Inflammatory macrophage treated with lipopolysaccharide for 1 hour (primary cell): Measurements from ENCODE around the gene BATF.
"Not testable (repeated sequence)": the region's sequence is repeated elsewhere in the genome, so short reads cannot be mapped to it uniquely, and the experiment has no call there.

Experiments
- DNase-seq, 2 donors: peaks; one replicate each; pipeline ENCODE4 v3.0.0-alpha.2; 2020 to 2022

Gene BATF

GRCh38 chr14:75522224-75522982, at the start of gene BATF:
Gene BATF, plus strand, starts transcription at chr14:75522469. Its CDS starts 214 bp downstream, at chr14:75522683.
- peak; percentile 33 to 48 for DNase-seq

GRCh38 chr14:75474127-75474526, 48.1 kb upstream of the BATF start:
- not testable (repeated sequence) for DNase-seq

GRCh38 chr14:75476274-75476995, 45.8 kb upstream of the BATF start:
- DNase-seq, result no peak

- DNase-seq, result no peak
Measured at GRCh38 chr14:75477881-75478280, 44.4 kb upstream of the BATF start.

- DNase-seq, result peak in 1 of 2 donors; percentile 16
Measured at GRCh38 chr14:75479770-75480600, 42.3 kb upstream of the BATF start.

GRCh38 chr14:75482366-75482765, 39.9 kb upstream of the BATF start:
- no peak for DNase-seq

GRCh38 chr14:75484711-75485429, 37.4 kb upstream of the BATF start:
- DNase-seq, result no peak

- no peak for DNase-seq
Measured at GRCh38 chr14:75486318-75486717, 36.0 kb upstream of the BATF start.

- no peak for DNase-seq
Measured at GRCh38 chr14:75487155-75487671, 35.1 kb upstream of the BATF start.

- no peak for DNase-seq
Measured at GRCh38 chr14:75489480-75489837, 32.8 kb upstream of the BATF start.

- no peak for DNase-seq
Measured at GRCh38 chr14:75491376-75491978, 30.8 kb upstream of the BATF start.

- DNase-seq, result no peak
Measured at GRCh38 chr14:75492832-75493591, 29.3 kb upstream of the BATF start.

GRCh38 chr14:75493592-75494087, 28.6 kb upstream of the BATF start:
- no peak for DNase-seq

GRCh38 chr14:75494896-75495295, 27.4 kb upstream of the BATF start:
- DNase-seq, result peak; percentile 27 to 38

GRCh38 chr14:75495399-75495798, 26.9 kb upstream of the BATF start:
- DNase-seq, result no peak

- DNase-seq, result peak in 1 of 2 donors; percentile 32
Measured at GRCh38 chr14:75495882-75496281, 26.4 kb upstream of the BATF start.

- DNase-seq, result no peak
Measured at GRCh38 chr14:75496755-75497154, 25.5 kb upstream of the BATF start.

- DNase-seq, result peak; percentile 71 to 76
Measured at GRCh38 chr14:75497191-75497590, 25.1 kb upstream of the BATF start.

- no peak for DNase-seq
Measured at GRCh38 chr14:75497701-75498100, 24.6 kb upstream of the BATF start.

GRCh38 chr14:75499084-75499875, 23.0 kb upstream of the BATF start:
- no peak for DNase-seq
